Endothelial cell of umbilical vein (primary cell): Measurements from ENCODE around the gene FAM186B. TPM values are rescaled to one million over a fixed set of nuclear protein-coding genes. Genes with fewer than 3 reads are reported as not detected.

Source experiments
- BruUV-seq: library from RNA; stranded (reverse); fragments of 400-500 nt; replicated peaks from 2 replicates; lab custom pipeline; 2021; lab: Mats Ljungman, UMichigan
- CTCF ChIA-PET: fragments of 300-600, 350-600 bp; sonication (Branson Sonifier 250); formaldehyde crosslinking; loops from one replicate; lab custom pipeline; 2021; ENCODE audit warnings: antibody characterized with exemption, inconsistent platforms; lab: Charles Lee
- POLR2A ChIA-PET: fragments of 300-600, 350-600 bp; sonication (Branson Sonifier 250); formaldehyde crosslinking; loops from one replicate; lab custom pipeline; 2021; ENCODE audit warnings: antibody characterized with exemption, inconsistent platforms; lab: Charles Lee
- DNase-seq: peaks from one replicate; pipeline ENCODE4 v3.0.0-alpha.2; 2011; ENCODE audit warnings: low read depth, low spot score
- FAIRE-seq: peaks from 2 replicates; lab custom pipeline; 2011; peaks lifted over from hg19 to GRCh38; lab: Jason Lieb, UNC
- H2AFZ ChIP-seq: 2 replicates; pipeline ENCODE4 v1.6.0; 2012; ENCODE audit warnings: low read depth, low read length, control low read depth, inconsistent platforms
- H3K27ac ChIP-seq: 2 replicates; pipeline ENCODE4 v1.5.1; 2011; ENCODE audit warnings: low read depth, mild to moderate bottlenecking, control low read depth, low read length, moderate library complexity; ENCODE audit not compliant: insufficient read depth
- H3K27me3 ChIP-seq, 2 experiments: 2 replicates each; pipeline versions ENCODE4 v1.6.0 to v1.6.1; 2011; ENCODE audit warnings: low read length in 2 of 2, mixed read lengths in 1 of 2; ENCODE audit not compliant: control insufficient read depth in 2 of 2, insufficient read depth in 2 of 2
- H3K36me3 ChIP-seq, 2 experiments: 2 replicates in 1 of 2; 3 replicates in 1 of 2; pipeline ENCODE4 v1.5.1; 2011; ENCODE audit warnings: low read length in 2 of 2, mild to moderate bottlenecking in 1 of 2, moderate library complexity in 1 of 2; ENCODE audit not compliant: control insufficient read depth in 2 of 2, insufficient read depth in 2 of 2; ENCODE audit errors: extremely low read depth in 1 of 2
- H3K4me1 ChIP-seq: 3 replicates; pipeline ENCODE4 v1.5.1; 2011; ENCODE audit warnings: mild to moderate bottlenecking, low read length; ENCODE audit not compliant: control insufficient read depth, insufficient read depth; ENCODE audit errors: extremely low read depth
- H3K4me2 ChIP-seq: 2 replicates; pipeline ENCODE4 v1.6.1; 2011; ENCODE audit warnings: low read length, control low read depth, mixed read lengths; ENCODE audit not compliant: insufficient read depth
- H3K4me3 ChIP-seq, 3 experiments: fragments of 200-600 bp in 1 of 3; sonication (generic), shearing (Covaris generic) in 1 of 3; replicated peaks in 1 of 3; 2 replicates each; pipeline ENCODE4 v1.5.1; 2011 to 2016; ENCODE audit warnings: control low read depth in 3 of 3, low read length in 3 of 3, mild to moderate bottlenecking in 2 of 3, inconsistent platforms in 1 of 3, low read depth in 1 of 3, moderate library complexity in 1 of 3; ENCODE audit not compliant: insufficient read depth in 1 of 3
- H3K79me2 ChIP-seq: 2 replicates; pipeline ENCODE4 v1.6.0; 2012; ENCODE audit warnings: low read length, inconsistent platforms; ENCODE audit not compliant: control insufficient read depth, insufficient read depth
- H3K9ac ChIP-seq: replicated peaks from 2 replicates; pipeline ENCODE3; 2011; ENCODE audit warnings: low read length, control low read depth; ENCODE audit not compliant: insufficient read depth; ENCODE audit errors: extremely low read depth
- H3K9me1 ChIP-seq: replicated peaks from 3 replicates; pipeline ENCODE4 v1.6.0; 2011; ENCODE audit warnings: mild to moderate bottlenecking, low read length; ENCODE audit not compliant: control insufficient read depth, insufficient read depth; ENCODE audit errors: extremely low read depth
- H3K9me3 ChIP-seq: replicated peaks from 2 replicates; pipeline ENCODE4 v1.5.1; 2012; ENCODE audit warnings: low read length, inconsistent platforms; ENCODE audit not compliant: control insufficient read depth, insufficient read depth
- H4K20me1 ChIP-seq: replicated peaks from 2 replicates; pipeline ENCODE3; 2011; ENCODE audit warnings: mild to moderate bottlenecking, low read length; ENCODE audit not compliant: control insufficient read depth, insufficient read depth; ENCODE audit errors: extremely low read depth
- CTCF ChIP-seq, 2 donors: IDR thresholded peaks; 1 replicate in 1 of 2; 2 replicates in 1 of 2; pipeline ENCODE4 v1.5.1; 2011; ENCODE audit warnings: low read length in 2 of 2, mild to moderate bottlenecking in 2 of 2, moderate library complexity in 2 of 2, control low read depth in 1 of 2, inconsistent platforms in 1 of 2, low read depth in 1 of 2; ENCODE audit not compliant: insufficient read depth in 1 of 2; ENCODE audit errors: extremely low read depth in 1 of 2
- EZH2 ChIP-seq: IDR thresholded peaks from 2 replicates; pipeline ENCODE4 v1.6.1; 2012; ENCODE audit warnings: borderline replicate concordance, low read depth, mild to moderate bottlenecking, moderate library complexity, low read length, inconsistent platforms; ENCODE audit not compliant: severe bottlenecking
- FOS ChIP-seq: IDR thresholded peaks from 2 replicates; pipeline ENCODE4 v1.6.1; 2011; ENCODE audit warnings: mild to moderate bottlenecking, low read length, moderate library complexity, borderline replicate concordance; ENCODE audit not compliant: insufficient read depth
- JUN ChIP-seq: IDR thresholded peaks from 2 replicates; pipeline ENCODE4 v1.6.1; 2011; ENCODE audit warnings: borderline replicate concordance, low read depth; ENCODE audit not compliant: insufficient read length, insufficient read depth
- POLR2A ChIP-seq: IDR thresholded peaks from 2 replicates; pipeline ENCODE4 v1.6.1; 2012; ENCODE audit warnings: low read depth, mild to moderate bottlenecking, control low read depth, low read length
- dilution Hi-C: fragments of 300-500 bp; cut with MboI; formaldehyde crosslinking; loops from one replicate; pipeline ENCODE4 v1.15.0; 2019; ENCODE audit warnings: low sequenced_read_pairs; ENCODE audit not compliant: extremely low pct_ligation_motif_present
- intact Hi-C: fragments of 100-400 bp; cut with micrococcal nuclease; formaldehyde crosslinking; loops from one replicate; pipeline ENCODE4 v1.10.0; 2022
- polyA plus RNA-seq, 4 experiments: library from polyadenylated mRNA; depleted of rRNA in 3 of 4; stranded (reverse) in 3 of 4; unstranded in 1 of 4; fragments of >200 nt; gene quantifications; 2 replicates each; pipeline versions ENCODE4 v1.2.1 to v1.2.3, GENCODE V29; 2011 to 2012; ENCODE audit warnings: missing spikeins in 1 of 4
- total RNA-seq: library from RNA; stranded (reverse); gene quantifications from 2 replicates; pipeline ENCODE4 v1.2.3, GENCODE V29; 2021

FAM186B gene
- total and polyA plus RNA-seq, 2 donors (not counting 3 experiments of a cell fraction or from before 2014, with no cell fraction given) = 0.10 to 0.33 TPM

DNA sequence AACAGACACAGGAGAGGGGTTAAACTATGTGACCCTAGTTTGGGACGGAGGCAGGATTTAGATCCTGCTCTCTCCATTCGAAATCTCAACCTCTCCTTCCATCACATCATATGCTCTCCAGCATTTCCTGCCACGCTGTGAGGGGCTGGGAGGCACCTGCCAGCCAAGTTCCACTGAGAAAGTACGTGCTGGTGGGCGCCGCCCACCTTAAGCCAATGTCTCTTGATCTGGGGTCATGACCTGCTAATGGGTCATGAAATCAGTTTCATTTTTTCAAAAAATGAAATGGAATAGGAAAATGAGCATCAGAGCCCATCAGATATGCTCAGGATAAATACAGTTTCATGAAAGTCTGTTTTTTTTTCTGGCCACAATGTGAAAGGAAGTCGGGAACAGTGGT is 44.7 kb downstream of the FAM186B start:
- no peaks in the 10 kb centered on the region for H4K20me1 ChIP-seq
- TF ChIP-seq JUN (no peak), FOS (no peak), EZH2 (no peak), POLR2A (no peak), CTCF (IDR thresholded peaks at IDR 0.05; ENCODE audit: extremely low read depth in 1 of 2, insufficient read depth in 1 of 2, low read depth in 1 of 2, low read length in 2 of 2) (no peak)
- DNase-seq (no peak), FAIRE-seq (no peak)
- H3K4me3 ChIP-seq = no peak overlapping the region
- no peaks in the 10 kb centered on the region for H3K9me3 ChIP-seq
- H3K36me3 ChIP-seq = peaks cover 13 to 57% of the 10 kb centered on the region in 2 experiments
- H3K4me2 ChIP-seq = no peak overlapping the region
- ChIA-PET POLR2A (no interaction called here), CTCF (interaction anchor here (1.7 kb wide), 1 partner anchor 213 kb away, joined by 5 read pairs; no protein-coding TSS in a partner anchor)
- intact Hi-C loops (no loop called here), dilution Hi-C loops (no loop called here)
- no peak overlapping the region for H2AFZ ChIP-seq
- H3K27me3 ChIP-seq = no peaks in the 10 kb centered on the region
- no peaks in the 10 kb centered on the region for H3K9me1 ChIP-seq
- no peaks in the 10 kb centered on the region for H3K4me1 ChIP-seq
- H3K79me2 ChIP-seq = no peaks in the 10 kb centered on the region
- BruUV-seq = no TSS peak
- no peak overlapping the region for H3K27ac ChIP-seq
- no peak overlapping the region for H3K9ac ChIP-seq
